ENCODE data around the gene NRXN3.

NRXN3 gene

DNA sequence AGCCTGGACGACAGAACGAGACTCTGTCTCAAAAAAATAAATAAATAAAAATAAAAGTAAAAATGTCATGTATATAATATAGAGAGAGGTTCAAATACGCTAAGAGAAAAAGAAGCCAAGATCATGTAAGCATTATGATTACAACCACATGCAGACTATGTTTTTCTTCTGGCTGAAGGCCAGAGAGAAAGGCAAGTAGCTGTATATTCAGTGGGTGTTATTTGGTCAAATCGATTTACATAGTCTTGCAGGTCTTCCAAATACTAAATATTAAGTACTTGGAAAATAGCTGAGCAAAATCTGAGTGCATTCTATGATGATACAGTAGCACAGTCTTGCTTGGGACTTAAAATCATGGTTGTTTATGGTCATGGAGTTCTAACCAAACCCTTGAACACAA is 1283.1 kb downstream of the NRXN3 start:
- DNase-seq: no peak

DNA sequence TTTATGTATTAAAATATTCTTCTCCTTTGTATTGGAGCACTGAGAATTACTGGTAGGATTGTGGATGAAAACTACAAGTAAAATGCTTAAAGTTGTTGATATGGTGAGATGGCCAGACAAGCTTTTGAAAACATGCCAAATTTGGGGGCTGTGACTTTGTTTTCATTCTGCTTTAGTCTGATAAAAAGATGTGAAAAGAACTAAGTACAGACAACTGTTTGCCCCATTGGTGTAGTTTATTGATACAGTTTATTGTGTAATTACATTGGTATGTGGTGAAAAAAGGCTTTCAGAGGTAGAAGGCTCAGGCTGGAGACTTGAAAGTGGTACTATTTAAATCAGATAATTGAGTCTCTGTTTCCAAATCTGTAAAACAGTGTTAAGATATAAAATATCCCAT is 1294.3 kb downstream of the NRXN3 start:
- no peak for DNase-seq

DNA sequence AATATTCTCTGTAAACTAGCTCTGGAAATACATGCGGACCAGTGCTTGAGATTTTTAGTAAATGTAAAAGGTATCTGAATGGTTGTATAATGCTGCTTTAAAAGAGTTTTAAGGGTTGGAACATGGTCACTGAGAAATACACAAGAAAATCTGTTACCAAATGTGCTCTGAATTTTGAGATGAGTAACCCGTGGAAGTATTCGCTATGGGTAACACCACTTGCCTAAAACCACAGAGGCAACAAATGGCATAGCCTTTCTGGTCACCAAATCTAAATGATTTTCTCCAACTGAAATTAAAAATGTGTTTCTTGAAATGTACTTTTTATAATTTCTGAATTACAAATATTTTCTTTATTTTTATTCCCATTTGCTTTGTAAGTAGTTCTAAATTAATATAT is 1295.5 kb downstream of the NRXN3 start:
- DNase-seq: no peak

DNA sequence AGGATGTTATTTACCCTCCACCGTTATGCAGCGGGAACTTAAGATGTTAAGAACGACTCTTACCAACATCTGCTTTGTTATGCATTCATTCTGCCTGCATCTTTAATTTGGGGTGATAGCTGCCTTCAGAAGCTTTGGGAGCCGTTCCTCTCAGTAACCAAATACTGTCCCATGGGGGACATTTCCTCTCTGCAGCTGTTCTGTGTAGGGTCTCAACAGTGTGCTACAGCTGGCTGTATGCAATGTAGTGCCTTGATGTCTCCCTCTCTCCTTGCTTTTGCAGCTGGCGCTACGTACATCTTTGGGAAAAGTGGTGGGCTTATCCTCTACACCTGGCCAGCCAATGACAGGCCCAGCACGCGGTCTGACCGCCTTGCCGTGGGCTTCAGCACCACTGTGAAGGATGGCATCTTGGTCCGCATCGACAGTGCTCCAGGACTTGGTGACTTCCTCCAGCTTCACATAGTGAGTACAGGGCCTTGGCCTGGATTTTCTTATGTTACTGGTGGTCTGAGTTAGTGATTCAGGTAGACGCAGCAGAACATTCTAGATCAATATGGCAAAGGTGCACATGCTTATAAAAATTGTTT is 1296.9 kb downstream of the NRXN3 start:
- DNase-seq: no peak

DNA sequence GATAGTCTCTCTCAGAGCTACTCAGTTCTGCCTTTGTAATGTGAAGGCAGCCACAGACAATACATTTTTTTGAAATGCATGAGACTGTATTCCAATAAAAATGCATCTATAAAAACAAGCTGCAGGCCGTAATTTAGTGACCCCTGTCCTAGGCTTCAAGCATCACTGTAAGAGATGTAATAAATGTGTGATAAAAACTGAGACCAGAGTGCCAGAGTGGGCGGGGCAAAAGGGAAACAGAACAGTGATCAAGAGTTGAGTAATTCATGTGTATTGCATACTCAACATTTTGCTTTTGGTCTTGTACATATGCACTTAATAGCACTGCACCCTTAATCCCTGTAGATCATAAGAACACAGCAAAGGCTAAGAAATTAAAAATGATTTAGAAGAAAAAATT is 1297.7 kb downstream of the NRXN3 start:
- DNase-seq: no peak

DNA sequence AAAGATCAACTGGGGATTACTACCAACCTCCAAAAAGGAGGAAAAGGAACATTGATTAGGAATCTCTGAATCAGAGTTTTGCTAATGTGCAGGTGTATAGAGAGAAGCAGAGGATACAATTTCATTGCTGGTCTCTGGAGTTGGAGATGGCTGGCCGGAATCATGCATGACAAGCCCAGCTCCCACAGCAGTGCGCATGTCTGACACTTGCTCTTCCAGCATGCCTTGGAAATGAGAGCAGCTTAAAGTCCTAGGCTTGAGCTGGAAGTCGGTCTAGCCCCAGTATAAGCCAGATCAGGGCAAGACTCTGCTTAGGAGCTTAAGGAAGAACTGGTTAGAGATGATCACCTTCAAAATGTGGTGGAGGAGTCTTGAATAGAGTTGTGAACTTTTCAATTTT is 1298.3 kb downstream of the NRXN3 start:
- no peak for DNase-seq

DNA sequence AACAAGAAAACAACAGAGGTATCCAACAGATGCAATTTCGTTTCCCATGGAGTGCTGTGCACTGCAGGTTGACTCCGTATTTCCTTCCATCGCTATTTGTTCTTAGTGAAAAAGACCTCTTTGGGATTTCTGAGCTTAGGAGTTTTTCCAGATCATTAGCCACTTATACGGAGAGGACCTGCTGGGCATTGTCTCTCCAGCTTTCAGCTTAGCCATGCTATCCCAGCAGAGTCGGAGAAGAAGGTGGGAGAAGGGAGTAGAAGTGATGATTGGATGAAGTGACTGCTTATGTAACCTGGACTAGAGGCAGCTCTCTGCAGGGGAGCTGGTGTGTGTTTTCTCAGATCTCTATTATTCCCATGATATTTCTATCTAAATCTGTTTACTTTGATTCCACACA is 1303.5 kb downstream of the NRXN3 start:
- no peak for DNase-seq

DNA sequence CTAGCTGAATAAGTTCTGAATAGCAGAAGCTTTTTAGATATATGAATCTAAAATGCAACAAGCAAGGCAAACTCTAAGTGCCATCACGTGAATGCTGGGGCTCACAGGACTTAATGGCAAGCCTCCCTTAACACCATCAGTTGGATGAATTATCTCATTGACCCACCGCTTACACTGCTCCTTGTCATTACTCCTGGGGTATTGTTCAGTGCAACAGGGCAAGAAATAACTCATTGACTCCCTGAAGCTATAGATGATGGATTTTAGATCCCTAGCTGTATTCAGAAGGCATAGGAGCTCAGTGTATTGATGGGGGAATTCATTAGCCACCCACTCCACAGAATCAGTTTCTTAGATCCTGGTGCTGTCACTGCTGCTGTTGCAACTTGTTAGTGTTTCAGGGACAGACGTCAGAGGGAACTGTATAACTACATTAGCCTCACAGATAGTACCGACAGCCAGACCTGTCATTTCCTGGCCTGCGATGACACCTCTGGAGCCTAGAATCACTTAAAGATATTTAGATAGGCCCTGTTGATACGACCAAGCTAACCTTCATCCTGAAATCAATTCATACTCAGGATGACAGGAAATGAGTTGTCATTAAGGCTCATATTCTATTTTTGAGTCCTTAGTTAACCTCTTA is 1305.8 kb downstream of the NRXN3 start:
- no peak for DNase-seq

DNA sequence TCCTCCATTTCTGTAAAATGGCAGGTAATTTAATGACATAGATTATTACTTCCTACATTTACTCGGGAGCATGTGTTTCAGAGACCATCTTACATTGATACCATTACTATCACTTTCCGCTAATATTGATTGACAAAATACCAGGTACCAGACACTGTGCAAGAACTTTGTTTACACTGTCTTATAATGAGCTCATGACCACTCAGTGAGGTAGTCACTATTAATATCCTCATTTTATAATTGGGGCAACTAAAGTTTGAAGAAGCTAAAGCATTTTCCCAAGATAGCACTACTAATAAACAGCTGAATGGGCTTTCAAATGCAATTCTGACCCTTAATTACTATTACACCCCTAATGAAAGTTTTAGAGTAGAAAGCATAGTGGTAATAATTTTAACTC is 1306.4 kb downstream of the NRXN3 start:
- no peak for DNase-seq

DNA sequence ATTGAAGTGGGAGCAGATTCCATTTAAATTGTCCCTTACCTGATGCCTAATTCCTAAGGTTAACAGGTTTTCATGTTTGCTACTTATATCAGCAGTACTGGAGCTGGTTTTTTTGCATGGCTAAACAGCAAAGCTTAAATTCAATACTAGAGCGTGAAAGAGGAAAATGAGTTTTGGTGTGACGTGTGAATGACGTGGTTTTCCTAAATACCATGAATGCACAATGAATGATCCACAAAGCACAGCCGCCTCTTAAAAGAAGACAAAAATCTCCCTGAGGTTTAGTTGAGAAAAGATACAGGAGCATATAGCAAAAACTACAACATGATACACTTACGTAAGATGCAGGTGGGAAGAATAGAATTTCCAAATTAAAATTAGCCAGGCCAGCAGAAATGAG is 1310.0 kb downstream of the NRXN3 start:
- no peak for DNase-seq

DNA sequence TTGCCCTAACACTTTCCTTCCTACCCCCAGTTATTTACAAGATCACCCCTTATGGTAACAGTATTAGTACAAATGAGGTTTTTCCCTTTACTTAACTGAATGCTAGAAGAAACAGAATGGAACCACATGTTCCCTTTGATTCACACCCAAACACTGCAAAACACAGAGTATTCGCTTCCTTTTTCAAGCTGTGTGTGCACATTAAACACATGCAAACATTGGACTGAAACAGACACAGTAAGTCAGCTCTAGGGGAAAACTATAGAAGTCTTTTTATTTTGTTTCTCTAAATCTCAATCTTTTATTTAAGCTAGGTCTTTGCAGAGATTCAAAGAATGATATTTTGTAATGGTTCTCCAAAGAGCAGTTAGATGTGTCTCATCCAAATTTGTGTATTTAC is 1312.7 kb downstream of the NRXN3 start:
- no peak for DNase-seq

DNA sequence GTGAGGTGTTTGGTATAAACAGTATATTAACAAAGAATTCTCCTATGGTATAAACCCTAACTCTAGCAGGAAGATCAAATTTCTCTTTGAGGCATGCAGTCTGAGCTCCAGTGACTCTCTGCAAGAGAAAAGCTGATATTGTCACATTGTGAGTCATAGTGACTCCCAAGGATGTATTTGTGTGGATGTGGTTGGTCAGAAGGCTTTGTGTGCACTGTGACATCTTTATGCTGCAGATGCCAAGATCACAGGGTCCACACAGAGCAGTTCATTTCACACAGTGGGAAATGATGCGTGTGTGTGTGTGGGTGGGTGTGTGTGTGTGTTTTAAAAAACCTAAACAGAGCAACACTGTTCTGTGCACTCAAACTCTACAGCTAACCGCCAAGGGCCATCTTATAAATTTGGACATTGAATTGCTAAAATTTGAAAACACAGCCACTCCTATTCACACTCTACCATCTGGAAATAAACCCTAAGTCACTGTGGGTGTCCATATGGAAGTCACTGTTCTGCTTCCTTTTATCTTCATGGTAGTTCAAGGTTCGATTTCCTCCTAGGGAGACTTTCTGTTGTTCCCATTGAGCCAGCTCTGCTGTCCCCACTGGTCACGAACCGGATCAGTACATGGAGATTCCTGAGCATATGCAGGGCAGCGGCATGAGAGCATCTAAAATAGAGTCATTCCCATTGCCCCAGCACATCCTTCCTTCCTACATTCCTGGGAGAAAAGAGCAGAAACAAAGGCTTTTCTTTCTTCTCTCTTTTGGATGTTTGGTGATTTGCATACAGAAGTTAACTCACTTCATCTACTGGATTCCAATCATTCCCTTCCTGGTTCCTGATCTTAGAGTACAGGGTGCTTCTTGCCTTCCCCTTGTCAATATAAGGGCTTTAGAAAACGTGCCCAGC is 1313.6 kb downstream of the NRXN3 start:
- DNase-seq: no peak

DNA sequence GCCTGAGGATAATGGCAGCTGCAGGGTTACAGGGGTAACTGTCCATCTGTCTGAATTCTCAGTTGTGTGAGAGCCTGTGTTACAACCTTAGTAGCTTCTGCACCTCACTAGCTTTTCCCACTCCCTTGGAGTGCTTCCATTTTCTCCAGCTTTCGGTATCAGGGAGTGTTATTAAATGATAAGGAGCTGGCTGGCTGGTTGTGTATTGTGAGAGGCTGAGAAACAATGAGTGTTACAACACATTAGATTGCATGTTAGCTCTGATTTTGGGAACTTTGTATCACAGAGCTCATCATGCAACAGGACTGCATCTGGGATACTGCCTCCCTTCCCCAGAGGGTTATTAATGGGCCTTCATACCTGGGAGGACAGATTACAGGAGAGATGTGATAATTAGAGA is 1317.5 kb downstream of the NRXN3 start:
- no peak for DNase-seq

DNA sequence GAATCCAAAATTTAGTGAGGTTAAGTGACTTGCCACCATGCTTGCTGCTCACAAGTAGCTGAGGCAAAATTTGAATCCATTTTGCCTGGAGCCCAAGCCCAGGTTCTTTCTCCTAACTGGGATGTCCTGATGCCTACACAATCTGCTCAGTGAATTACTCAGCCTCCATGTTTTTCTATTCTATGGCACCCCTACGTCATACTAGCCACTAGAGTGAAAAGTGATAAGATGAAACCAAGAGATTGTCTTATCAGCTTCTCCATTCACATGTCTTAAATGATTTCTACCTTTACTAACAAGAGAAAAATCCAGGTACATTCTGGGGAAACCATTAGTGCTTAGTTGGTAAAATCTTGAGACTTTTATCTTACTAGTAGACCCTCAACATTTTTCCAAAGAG is 1321.0 kb downstream of the NRXN3 start:
- no peak for DNase-seq

DNA sequence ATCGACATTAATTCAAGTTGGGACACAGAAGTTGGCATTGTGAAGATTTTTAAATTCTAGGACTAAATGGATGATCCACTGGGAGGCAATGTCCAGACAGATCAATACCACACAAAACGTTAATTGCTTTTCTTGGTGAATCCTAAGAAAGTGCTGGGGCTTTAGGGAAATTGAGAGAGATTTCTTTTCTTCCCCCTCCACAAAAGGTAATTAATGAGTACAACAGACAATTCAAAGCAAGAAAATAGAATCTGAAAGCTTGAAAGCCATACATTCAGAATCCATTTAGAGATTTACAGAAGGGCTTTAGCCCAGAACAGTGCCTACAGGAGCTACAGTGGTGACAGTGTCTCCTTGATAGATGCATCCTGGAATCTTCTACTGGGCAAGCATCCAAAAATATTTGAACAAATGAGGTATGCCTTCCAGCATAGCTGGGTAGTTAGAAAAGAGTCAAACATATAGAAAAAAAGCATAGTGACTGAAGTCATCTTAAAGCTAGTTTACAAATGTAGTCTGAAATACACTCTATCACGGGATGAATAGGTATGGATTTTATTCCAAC is 1323.0 kb downstream of the NRXN3 start:
- DNase-seq: no peak

DNA sequence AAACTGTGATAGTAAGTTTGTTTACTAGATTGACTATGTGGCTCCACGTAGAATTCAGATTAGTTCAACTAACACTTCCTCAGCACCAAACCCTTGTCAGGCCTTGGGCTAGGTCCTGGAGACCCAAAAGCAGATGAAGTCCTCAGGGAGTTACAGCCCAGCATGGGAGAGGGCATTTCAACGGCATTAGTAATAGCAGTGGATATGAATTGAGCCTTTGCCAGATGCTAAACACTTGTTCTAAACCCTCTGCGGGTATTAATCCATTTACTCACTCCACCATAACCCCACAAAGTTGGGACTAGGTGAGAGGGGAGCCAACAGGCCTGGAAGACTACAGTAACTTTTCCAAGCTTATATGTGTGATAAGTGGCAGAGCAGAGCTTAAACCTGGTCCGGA is 1326.5 kb downstream of the NRXN3 start:
- no peak for DNase-seq

DNA sequence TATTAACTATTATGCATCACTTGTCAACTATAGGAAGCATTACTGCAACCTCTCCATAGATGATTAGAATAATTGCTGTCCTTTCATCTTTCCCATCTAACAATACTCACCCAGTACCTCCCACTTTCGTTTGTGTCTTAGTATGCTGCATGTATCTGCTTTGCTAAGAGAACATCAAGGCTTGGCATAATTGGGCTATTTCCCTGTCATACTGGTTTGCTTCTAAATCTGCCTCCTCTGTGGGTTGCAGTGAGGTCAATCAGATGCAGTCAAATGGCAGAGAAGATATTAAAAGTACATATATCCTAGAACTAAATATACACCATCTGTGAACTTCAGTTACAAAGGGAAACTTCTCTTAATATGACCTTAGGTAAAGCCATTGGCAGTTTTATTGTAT is 1330.3 kb downstream of the NRXN3 start:
- DNase-seq: no peak

DNA sequence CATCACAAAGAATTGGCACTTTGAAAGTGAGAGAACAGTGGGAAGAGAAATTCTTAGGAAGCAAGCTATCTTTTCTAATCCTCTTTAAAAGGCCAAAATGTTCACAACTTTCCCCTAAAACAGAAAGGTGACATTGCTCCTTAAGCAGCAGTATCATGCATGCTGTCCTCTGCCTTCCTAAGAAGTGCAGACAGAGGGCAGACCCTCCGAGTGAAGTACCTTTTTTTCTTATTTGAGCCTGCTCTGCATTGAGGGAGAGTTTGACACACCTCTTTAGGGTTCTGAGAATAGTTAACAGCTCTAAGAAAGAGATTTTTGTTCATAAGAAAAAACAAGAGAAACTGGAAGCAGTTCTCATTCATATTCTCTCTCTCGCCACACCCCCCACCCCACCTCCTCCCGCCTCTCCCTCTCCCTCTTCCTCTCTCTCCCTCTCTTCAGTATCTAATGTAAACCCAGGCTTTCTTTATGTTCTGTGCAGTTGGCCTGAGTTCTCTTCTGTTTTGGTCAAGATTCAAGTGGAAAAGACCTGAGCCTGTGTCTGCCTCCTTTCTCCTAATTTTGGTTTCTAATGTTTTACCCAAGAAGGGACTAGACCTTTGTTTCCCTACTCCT is 1332.1 kb downstream of the NRXN3 start:
- no peak for DNase-seq

DNA sequence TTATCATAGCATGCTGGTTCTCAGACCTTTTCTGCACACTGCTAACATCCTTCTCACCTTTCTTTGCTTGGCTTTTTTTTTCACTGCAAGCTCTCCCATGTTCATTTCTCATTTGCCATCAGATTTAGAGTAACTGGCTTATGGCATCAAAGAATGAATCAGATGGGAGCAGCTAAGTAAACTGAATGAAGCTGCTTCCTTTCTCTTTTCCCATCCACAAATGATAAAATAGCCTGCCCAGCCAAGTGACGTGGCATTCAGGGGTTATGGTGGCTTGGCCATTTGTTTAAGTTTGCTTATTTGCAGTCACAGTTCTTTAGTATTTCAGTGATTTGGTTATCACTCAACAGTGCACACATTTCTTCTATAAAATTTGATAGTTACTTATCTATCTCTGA is 1332.6 kb downstream of the NRXN3 start:
- no peak for DNase-seq

DNA sequence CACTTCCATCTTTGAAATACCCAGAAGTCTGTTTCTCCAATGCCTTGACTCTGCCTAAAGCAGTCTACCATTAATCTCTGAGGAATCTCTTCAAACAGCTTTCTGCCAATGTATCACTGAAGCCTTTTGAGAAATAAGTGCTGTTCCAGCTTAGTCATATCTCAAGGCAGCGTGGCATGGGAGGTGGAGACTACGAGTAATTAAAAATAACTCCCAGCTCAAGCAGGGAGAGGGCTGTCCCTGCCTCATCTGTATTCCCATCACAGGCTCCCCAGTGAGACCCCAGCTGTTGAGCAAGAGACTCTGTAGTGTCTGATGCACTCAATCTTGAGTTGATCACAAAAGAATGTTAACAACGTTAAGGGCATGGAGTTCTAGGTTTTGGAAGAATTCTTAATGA is 1340.5 kb downstream of the NRXN3 start:
- no peak for DNase-seq

DNA sequence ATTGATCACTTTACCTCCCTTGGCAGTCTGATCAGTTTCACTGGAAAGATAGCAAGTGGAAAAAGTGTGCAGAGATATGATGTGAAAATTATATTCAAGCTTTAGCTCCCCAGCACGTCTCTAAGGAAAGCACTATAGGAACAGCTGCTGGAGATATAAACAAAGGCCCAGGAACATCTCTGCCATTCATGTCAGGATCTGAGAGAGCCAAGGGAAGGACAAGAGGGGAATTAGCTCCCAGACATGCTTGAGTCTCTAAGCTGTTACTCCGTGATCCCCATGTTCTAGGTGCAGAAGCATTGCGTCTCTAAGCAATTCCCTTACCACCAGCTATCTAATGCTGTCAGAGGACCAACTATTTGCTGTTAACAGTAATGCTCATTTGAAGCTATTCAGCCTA is 1341.0 kb downstream of the NRXN3 start:
- DNase-seq: no peak

DNA sequence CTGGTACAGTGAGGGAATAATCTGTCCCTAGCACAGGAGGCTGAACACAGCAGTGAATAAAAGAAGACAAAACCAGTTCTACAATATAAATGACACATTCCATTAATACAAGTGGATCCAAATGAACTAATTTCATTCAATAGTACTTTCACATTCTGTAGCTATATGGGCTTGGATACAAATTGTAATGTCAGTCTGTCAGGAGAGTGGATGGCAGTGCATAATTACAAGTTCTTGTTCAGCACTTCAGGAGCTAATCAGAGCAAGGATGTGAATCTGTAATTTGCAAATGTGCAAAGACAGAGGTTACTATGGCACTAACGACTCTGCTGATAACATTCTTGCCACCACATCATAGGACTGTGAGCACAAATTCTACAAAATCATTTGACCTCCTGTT is 1343.3 kb downstream of the NRXN3 start:
- no peak for DNase-seq

DNA sequence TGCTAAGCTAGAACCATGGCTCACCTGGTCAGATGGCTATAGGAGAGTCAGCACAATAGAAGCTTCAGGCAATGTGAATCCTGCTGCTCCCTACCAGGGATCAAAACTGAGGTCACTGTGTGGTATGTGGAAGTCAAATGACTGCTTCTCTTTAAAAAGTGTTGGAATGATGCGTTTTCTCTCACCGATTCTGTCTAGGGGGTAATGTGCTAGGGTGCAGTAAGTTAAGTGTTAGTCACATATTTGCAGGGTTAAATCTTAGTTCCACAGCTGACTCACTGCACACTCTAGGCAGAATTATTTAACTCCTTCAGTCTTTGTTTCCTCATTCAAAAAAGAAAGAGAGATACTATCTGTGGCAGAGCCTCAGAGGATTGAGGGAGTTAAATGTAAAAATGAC is 1344.5 kb downstream of the NRXN3 start:
- DNase-seq: no peak

DNA sequence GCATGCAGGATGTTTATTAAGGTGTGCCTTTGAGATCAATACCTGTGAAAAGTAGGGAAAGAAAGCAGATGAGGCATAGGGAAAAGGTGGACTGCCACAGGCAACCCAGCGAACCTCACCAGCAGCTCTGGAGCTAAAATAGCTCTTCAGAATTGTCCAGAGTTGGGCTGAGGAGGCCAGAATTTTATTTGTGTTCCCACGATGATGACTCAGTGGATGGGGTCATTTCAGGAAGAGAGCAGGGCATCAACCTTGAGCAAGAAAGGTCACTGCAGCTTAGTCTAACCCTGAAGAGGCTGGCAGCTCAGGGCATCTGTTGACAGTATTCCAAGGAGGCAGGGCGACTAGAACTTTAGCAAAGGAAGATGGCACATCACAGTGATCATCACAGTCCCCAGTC is 1345.0 kb downstream of the NRXN3 start:
- DNase-seq: no peak

Measured in NCI-H1436 treated with DMSO at 0.1 percent for 48 hours (cell line).